HG02840 (cell line): ENCODE measurements around the gene PGGHG.

Experiments used
- ATAC-seq: cut with Tn5 transposase; IDR thresholded peaks from one replicate; pipeline ENCODE4 v1.9.1; 2021; ENCODE audit warnings: mild to moderate bottlenecking, moderate library complexity, moderate number of reproducible peaks; ENCODE audit not compliant: unreplicated experiment, low FRiP score

Gene PGGHG

GRCh38 chr11:288478-289397 is at the start of gene PGGHG:
PGGHG (plus strand) TSS chr11:289126; CDS start chr11:289817, 691 bp downstream.
- no peak for ATAC-seq

GRCh38 chr11:240315-240714 is 48.6 kb upstream of the PGGHG start:
- ATAC-seq, result no peak

- ATAC-seq, result no peak
These were observed 47.3 kb upstream of the PGGHG start for GRCh38 chr11:241634-242033.

GRCh38 chr11:244376-244775 is 44.5 kb upstream of the PGGHG start:
- ATAC-seq, result no peak

- no peak for ATAC-seq
These were observed 39.9 kb upstream of the PGGHG start for GRCh38 chr11:249062-249461.

GRCh38 chr11:250274-250673 is 38.7 kb upstream of the PGGHG start:
- ATAC-seq, result no peak

GRCh38 chr11:250740-251299 is 38.1 kb upstream of the PGGHG start:
- ATAC-seq, result no peak

GRCh38 chr11:251550-251949 is 37.4 kb upstream of the PGGHG start:
- ATAC-seq, result no peak

- ATAC-seq, result no peak
These were observed 36.3 kb upstream of the PGGHG start for GRCh38 chr11:252666-253065.

- no peak for ATAC-seq
These were observed 35.6 kb upstream of the PGGHG start for GRCh38 chr11:253160-253885.

- no peak for ATAC-seq
These were observed 35.0 kb upstream of the PGGHG start for GRCh38 chr11:253886-254270.

GRCh38 chr11:255176-255575 is 33.8 kb upstream of the PGGHG start:
- ATAC-seq, result no peak

GRCh38 chr11:255816-256215 is 33.1 kb upstream of the PGGHG start:
- no peak for ATAC-seq

- no peak for ATAC-seq
These were observed 31.8 kb upstream of the PGGHG start for GRCh38 chr11:256952-257737.

GRCh38 chr11:257766-258493 is 31.0 kb upstream of the PGGHG start:
- no peak for ATAC-seq

GRCh38 chr11:259413-259812 is 29.5 kb upstream of the PGGHG start:
- no peak for ATAC-seq

GRCh38 chr11:261624-262023 is 27.3 kb upstream of the PGGHG start:
- ATAC-seq, result no peak

- ATAC-seq, result no peak
These were observed 22.1 kb upstream of the PGGHG start for GRCh38 chr11:266676-267439.

GRCh38 chr11:267491-267994 is 21.4 kb upstream of the PGGHG start:
- no peak for ATAC-seq
